Skin epidermis (tissue), 12 donors: Measurements from ENCODE around the gene LRRC59.
"Not testable (repeated sequence)": the region's sequence is repeated elsewhere in the genome, so short reads cannot be mapped to it uniquely, and the experiment has no call there.

Experiments
- H3K27ac ChIP-seq, 21 experiments: fragments of 200-600 bp; sonication (generic) in 11 of 21; one replicate each; pipeline ENCODE4 v1.5.0; 2020; ENCODE audit warnings: mild to moderate bottlenecking in 3 of 21, inconsistent platforms in 2 of 21, moderate library complexity in 2 of 21
- H3K4me3 ChIP-seq, 7 experiments: fragments of 200-600 bp; sonication (generic) in 2 of 7; one replicate each; pipeline ENCODE4 v1.5.0; 2020; ENCODE audit warnings: inconsistent platforms in 2 of 7, mild to moderate bottlenecking in 2 of 7, moderate library complexity in 1 of 7

The LRRC59 gene

DNA sequence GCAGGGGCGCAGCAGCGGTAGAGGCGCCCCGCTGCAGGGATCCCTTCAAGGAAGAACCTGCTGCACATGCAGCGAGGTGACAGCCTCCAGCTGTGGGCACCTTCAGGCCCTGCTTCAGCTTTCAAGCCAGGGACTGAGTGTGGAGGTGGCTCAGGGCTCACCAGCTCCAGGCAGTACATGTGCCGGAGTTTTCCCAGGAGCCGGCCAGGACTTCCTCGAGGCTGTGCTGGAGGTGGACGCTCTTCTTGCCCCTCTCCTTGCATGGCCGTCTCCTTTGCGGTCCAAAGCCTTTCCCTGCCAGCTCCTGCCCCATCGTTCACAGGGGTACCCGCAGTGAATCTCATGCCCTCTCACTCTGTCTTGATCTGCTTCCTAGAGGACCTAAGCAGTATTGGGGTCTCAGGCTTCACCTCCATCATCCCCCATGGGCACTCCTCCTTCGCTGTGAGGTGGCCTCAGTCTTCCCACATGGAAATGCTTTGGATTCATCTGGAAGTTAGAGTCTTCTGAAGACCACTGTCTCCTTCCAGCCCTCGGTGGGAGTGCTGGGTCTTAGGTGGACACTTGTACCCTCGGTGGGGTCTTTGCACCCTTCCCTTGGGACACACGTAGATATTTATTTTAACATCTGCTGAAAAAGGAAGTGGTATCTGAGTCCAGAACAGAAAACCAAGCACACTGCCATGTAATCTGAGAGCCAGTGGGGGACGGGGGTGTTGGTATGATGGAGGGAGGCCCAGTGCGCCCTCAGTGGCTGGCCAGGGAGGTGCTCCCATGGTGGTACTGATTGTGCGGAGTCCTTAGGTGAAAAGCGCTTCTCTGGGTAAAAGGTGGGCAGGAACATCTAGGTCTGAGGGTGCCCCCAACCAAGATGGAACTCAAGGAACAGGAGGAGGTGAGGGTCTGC is 44.4 kb downstream of the LRRC59 start:
- no peak overlapping the region for H3K4me3 ChIP-seq

DNA sequence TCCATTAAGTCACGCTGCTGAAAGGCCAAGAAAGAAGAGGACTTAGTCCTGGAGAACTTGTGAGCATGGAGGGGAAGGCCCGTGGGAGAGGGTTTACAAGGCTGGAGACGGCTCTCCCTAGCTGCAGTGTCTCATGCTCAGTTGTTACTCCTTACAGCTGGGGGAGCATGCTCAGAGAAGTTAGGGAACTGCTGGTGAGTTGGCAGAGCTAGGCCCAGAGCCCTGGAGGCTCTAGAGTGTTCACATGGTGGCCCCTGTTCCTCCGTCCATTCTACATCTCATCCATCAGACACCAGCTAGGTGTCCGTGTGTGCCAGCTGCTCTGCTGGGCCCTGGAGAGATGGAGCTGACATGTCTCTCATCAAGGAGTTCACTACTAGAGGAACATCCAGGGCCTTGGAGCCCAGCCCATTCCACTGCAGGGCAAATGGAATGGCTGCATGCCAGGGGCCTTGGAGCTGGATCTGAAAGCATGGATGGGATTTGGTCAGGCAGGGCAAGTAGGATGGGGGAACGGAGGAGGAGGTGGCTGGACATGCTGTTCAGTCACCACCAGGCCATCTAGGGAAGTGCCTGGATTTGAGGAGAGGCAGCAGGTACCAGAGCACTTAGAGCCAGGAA is 45.1 kb downstream of the LRRC59 start:
- Histone ChIP-seq H3K4me3 (no peak overlapping the region), H3K27ac (no peak overlapping the region)

More for the DNA sequence above, 44.4 kb downstream of the LRRC59 start:
- no peak overlapping the region for H3K27ac ChIP-seq

DNA sequence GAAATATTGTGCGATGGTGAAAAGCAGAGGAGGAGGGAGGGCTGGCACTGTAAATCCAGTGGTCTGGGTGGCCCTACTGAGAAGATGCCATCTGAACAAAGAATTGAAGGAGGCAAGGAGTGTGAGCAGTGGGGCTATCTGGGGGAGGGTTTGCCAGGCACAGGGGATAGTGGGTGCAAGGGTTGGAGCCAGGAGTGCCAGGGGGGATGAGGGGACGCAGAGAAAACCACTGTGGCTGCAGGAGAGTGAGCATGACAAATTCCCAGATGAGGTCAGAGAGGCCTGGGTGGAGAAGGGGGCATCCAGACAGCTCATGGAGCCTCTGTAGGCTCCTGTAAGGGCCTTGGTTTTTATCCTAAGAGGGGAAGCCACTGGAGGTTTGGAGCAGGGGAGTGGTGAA is 46.6 kb downstream of the LRRC59 start:
- no peak overlapping the region for H3K27ac ChIP-seq
- no peak overlapping the region for H3K4me3 ChIP-seq

DNA sequence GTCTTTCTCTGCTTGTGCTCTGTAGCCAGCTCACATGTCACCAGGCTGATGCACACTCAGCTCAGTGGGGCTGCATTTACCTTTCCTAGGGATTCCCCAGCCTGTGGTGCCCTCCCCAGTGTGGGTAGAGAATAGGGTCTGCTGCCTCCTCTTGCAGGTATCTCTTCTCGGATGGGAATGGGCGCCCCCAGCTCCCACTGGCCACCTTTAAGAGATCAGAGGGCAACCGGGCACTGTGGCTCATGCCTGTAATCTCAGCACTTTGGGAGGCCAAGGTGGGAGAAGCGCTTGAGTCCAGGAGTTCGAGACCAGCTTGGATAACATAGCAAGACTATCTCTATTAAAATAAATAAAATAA is 48.1 kb downstream of the LRRC59 start:
- Histone ChIP-seq H3K4me3 (no peak overlapping the region), H3K27ac (no peak overlapping the region)

DNA sequence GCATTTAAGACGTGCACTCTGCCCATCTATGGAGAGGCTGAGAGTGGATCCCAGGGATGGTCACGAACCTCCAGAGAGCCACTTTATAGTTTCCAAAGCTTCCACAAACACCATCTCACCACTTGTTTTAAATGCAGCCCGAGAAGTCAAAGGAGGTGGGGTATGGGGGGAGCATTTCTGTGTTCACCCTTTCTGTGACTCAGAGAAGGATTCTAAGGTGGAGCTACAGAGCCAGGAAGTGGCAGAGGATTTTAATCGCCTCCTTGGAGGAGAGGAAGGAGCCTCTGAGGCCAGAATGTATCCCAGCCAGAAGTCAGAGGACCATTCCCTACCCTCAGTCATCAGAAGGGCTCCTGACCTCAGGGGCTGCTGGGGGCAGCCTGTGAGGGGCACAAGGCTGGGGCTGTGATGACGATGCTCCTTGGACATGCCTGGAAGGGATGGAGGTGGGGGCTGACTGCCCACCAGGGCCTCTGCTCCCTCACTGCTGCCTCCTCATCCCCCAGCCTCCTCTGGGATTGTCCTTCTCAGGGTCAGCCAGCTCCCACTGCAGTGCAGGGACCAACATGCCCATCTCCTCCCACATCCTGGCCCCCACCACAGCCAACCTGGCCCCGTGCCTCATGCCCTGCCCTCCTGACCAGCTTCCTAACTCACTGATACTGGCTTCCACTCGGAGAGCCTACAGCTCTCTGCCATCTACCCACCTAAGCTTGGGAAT is 48.6 kb downstream of the LRRC59 start:
- Histone ChIP-seq H3K4me3 (no peak overlapping the region), H3K27ac (no peak overlapping the region)

DNA sequence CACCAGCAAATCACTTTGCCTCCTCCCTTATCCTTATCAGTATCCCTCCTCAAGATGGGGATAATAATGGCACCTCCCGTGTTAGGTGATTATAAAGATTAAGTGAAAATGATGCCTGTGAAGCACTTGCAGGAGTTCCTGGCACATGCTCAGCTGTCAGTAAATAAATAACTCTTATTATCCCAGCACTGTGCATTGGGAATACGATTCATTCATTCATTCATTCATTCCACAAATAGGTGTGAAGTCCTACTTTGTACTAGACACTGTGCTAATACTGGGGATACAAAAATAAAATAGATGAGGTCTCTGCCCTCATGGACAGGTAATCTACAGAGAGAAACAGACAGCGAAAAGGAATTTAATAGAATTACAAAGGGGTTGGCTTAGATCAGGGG is 49.4 kb downstream of the LRRC59 start:
- no peak overlapping the region for H3K27ac ChIP-seq
- H3K4me3 ChIP-seq: no peak overlapping the region

DNA sequence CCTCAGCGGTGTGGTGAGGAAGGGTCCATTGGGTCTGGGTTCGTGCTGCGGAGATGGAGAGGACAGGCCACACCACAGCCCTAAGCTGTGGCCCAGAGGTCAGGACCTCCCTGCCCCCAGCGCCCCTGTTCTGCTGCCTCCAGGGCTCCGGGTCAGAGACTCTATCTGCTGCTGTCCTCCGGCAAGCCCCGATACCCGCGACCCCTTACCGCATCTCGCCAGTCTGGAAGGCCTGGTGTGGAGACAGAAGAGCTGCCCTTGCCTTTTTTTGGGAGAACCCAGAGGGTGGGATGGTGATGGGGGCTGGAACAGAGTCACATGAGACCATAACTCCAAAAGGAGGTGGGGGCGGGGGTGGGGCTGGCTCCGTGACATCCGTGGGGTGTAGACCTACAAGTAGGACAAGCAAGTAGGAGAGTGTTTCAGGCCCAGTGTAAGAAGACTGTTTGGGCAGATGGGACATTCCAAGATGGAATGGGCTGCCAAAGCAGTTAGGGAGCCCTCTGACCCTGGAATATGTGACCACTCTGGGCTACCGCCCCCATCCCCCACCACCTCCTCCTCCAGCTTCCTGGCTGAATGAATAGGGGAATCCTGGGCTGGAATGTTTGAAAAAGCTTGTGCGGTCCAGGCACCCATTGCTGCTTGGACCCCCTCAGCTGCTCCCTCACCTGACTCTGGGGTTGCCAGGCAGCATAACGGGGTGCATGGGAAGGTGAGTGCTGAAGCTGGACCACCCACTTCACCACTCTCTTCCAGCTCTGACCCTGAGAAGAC is 50.0 kb downstream of the LRRC59 start:
- peak overlapping the region; percentile 78 to 87 (median 82) for H3K4me3 ChIP-seq
- peak overlapping the region in 16 of 21 experiments; percentile 67 to 89 (median 77) for H3K27ac ChIP-seq

DNA sequence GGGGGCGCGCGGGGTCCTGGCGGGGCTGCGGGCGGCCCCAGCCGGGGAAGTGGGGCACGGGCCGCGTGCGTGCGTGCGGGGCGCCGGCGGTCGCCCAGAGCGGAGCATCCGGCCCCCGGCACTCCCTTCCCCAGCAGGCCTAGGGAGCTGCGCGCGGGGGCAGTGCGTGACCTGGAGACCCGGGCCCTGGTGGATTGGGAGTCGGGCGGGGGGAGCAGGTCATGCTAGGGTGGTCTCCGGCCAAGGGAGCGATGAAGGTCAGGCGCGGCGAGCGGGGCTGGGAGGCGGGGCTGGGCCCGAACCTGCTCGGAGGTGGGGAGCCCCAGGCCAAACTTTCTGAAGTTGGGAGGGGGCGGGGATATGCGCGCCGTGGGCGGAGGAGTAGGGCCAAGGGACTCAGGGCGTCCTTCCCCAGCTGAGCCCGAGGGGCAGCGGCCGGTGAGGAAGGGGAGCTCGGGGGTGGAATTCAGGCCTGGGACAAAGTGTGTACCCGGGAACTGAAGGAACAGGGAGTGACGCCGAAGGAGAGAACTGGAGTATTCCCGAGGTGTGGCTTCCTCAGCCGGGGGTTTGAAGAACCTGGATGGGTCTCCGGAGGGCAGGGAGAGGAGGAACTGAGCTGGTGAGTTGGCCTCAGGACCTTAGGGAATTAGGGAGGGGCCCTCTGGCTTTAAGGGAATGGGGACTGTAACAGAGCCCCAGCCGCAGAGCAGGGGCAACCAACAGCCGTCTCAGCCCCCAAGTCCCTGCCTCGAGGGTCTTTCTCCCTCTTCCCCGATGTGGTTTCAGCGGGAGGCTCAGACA is 50.8 kb downstream of the LRRC59 start:
- Histone ChIP-seq H3K27ac (peak overlapping the region; percentile 31 to 89 (median 77)), H3K4me3 (peak overlapping the region; percentile 78 to 87 (median 82))

DNA sequence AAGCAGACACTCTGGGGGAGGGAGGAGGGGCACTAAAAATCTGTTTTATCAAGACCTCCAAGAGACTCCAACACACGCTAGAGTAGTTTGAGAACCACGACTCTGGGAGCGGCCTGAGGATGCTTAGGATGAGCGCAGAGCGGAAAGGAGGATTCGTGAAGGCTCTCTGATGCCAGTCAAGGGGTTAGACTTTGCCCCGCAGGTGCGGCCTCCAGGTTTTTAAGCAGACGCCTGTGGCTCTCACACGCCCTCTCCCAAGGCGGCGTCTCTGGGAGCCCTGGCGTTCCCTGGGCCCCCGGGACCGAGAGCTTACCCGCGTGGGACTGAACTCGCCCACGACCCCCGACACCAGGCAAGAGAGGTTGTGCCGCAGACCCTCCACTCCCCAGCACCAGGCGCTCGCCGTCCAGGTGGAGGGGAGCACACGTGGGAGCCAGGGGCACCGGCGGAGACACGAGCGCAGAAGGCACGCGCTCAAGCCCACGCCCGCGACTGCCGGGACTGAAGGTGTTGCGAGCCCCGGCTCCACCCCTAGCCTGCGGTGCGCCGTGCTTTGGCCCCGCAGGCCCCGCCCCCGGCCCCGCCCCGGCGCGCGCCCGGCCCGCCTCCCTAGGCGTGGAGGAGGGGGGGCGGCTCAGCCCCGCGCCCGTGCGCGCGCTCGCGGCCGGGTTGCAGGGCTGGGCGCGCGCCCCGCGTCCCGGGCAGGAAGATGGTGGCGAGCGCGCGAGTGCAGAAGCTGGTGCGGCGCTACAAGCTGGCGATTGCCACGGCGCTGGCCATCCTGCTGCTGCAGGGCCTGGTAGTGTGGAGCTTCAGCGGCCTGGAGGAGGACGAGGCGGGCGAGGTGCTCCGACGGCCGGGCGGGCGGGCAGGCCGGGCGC is 51.7 kb downstream of the LRRC59 start, which contains the start of gene XYLT2:
TSS of gene XYLT2 (plus strand) at position 695 of the 881 bp plus-strand sequence. CDS start at position 710, 15 bp downstream.
- peak within 1 kb of the TSS; percentile 78 to 87 (median 82) for H3K4me3 ChIP-seq

DNA sequence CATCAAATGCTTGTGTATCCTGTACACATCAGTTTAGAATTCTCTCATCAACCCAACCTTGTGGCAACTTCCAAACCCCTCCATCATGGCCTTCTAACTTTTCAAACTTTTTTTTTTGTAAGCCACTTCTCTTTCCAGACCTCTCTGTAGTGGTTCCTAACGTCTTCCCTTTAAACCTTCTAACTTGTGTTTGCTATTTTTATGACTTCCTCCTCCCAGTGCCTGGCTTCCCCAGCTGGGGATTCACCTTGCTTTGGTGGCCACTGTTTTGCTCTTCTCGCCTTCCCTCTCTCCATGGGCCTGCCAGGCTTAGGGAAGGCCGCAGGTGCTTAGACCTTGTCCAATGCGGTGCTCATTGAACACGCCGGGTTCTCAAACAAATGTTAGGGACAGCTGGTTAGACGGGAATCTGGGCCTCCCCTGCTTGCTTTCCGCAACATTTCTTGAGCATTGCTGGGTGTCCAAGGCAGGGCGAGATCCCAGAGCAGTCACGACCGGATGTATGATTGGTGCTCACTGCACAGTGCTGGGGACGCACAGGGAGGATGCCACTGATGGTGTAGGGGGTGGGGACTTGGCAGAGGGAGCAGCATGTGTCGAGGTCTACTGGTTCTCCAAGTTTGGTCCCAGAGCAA is 52.5 kb downstream of the LRRC59 start:
- Histone ChIP-seq H3K27ac (peak overlapping the region in 2 of 21 experiments; percentile 55 to 89), H3K4me3 (peak overlapping the region in 1 of 7 experiments; percentile 82)

More for the DNA sequence above, 51.7 kb downstream of the LRRC59 start, which contains the start of gene XYLT2:
- peak within 1 kb of the TSS; percentile 31 to 89 (median 77) for H3K27ac ChIP-seq

DNA sequence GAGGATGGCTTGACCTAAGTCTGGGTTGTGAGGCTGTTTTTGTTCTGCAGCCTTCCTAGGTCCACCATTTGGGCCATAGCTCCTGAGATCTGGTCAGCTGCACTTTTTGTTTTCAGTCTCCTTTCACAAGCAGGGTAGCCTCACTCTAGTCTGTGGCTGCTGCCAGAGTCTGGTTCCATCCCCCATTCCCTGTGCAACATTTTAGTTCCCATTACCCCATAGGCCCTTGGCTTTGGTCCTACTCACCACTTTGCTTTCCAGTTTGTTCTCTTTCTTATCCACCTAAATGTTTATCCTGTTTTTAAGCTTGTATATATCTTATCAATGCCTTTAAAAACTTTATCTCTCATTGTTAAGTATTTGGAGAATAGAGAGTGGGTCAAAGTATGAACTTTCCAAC is 57.9 kb downstream of the LRRC59 start:
- no peak overlapping the region for H3K27ac ChIP-seq
- H3K4me3 ChIP-seq: no peak overlapping the region

DNA sequence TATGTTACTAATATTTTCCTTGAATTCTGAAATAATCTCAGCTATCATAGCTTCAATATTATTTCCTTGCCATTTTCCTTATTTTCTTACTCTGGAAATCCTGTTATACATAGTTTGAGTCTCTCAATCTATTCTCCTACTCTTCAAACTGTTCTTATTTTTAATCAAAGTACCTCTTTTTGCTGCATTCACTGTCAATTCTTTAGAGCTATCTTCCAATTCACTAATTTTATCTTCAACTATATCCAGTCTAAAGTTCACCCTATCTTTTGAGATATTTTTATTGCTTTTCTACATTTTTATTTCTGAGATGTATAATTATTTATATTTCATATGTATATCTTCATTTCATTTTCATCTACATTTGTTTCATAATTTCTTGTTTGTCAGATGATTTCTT is 58.7 kb downstream of the LRRC59 start:
- Histone ChIP-seq H3K27ac (no peak overlapping the region), H3K4me3 (no peak overlapping the region)

DNA sequence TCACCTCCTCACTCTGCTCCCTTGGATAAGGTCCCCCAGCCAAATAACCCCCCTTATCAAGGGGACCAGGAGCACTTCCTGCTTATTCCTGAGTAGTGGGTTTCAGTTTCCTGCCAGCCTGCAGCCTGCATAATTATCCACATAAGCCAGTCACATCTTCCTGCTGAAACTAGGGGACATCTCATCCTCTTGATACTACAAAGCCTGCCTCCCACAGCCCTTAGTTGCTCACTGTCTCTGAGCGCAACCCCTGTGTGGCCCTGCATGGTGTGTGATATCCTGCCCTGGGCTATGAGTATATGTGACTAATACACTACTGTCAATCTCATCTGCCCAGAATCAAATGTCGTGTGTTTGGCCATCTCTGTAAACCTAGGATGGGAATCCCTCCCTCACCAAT is 59.4 kb downstream of the LRRC59 start:
- H3K27ac ChIP-seq: no peak overlapping the region
- H3K4me3 ChIP-seq: no peak overlapping the region

DNA sequence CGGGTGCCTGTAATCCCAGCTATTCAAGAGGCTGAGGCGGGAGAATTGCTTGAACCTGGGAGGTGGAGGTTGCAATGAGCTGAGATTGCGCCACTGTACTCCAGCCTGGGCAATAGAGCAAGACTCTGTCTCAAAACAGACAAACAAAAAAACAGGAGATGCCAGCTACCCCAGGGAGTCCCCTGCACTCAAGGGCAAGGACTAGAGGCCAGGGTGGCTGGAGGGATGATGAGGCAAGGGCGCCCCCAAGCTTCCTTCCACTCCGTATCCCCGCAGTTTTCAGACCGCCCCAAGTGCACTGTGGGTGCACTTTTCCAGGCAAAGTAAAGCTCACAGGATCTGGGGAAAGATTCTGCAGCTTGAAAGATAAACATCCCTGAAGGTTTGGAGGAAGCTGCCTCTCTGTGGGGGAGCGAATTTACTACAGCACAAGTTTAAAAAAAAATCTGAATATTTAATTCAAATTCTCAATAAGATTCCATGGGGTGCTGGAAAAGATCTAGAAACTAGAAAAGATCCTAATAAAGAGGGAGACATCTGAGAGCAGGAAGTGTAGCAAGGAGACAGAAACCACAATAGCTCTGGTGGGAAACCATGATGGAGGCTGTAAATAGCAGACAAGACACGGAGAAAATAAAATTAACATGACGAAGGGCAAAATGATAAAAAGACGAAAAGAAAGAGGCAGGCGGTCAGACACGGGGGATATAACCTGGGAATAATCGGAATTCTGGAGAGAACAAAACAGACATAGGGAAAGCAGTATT is 63.8 kb downstream of the LRRC59 start:
- H3K27ac ChIP-seq, H3K4me3 ChIP-seq: not testable (repeated sequence)

DNA sequence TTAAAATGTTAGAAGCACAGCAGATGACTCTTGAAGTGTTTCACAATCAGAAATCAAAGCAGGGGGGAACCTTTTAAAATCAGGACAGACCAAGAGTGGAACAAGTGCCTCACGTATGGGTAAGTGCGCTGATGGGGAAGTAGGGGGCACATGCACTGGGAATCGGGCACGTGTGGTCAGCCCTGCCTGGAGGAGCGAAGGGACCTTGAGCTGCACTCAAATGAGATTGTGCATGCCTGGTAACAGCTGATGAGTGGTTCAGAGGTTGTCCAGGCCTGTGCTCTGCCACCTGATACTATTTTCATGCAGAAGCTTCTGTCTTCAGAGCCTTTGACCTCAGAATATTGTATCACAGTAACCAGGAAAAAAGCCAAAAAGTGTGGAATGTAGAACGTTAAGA is 65.1 kb downstream of the LRRC59 start:
- no peak overlapping the region for H3K27ac ChIP-seq
- no peak overlapping the region for H3K4me3 ChIP-seq
